PC-3 (cell line): ENCODE measurements around the gene UCP2.
"Not testable (repeated sequence)": the region's sequence is repeated elsewhere in the genome, so short reads cannot be mapped to it uniquely, and the experiment has no call there.

Source experiments
- CTCF ChIP-seq: fragments of 300-600 bp; sonication (generic); conservative IDR thresholded peaks from 2 replicates; pipeline ENCODE4 v1.5.1; 2017; ENCODE audit warnings: antibody characterized with exemption, low read depth, mild to moderate bottlenecking, low read length
- EZH2phosphoT487 ChIP-seq: fragments of 300-600 bp; sonication (generic); IDR thresholded peaks from 2 replicates; pipeline ENCODE4 v1.6.1; 2018; ENCODE audit warnings: mild to moderate bottlenecking, antibody characterized with exemption, low read length, borderline replicate concordance

DNA sequence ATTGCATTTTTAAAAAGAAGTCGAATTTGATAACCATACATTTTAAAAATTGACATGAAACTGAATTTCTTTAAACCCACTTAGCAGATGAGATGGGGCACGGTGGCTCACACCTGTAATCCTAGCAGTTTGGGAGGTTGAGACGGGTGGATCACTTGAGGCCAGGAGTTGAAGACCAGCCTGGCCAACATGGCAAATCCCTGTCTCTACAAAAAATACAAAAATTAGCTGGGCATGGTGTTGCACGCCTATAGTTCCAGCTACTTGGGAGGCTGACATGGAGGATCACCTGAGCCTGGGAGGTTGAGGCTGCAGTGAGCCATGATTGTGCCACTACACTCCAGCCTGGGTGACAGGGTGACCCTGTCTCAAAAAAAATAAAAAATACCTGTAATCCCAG, 3.0 kb upstream of the UCP2 start:
- not testable (repeated sequence) for TF ChIP-seq EZH2phosphoT487, CTCF
